Measurements from ENCODE around the gene TMEM126A. TPM values are rescaled to one million over a fixed set of nuclear protein-coding genes. Genes with fewer than 3 reads are reported as not detected.

The TMEM126A gene
- total RNA-seq, 1 donor from 2014 or later: 47.2 TPM

- no peaks in the 10 kb centered on the region for H3K4me1 ChIP-seq (ENCODE audit: insufficient read depth, low read length)
- no peaks in the 10 kb centered on the region for H3K79me2 ChIP-seq (ENCODE audit: insufficient read depth, low read length)
- Mint-ChIP-seq H3K4me1 (ENCODE audit: low read depth, unreplicated experiment) (peaks cover 5% of the 10 kb centered on the region), H3K27ac (ENCODE audit: unreplicated experiment) (no peak overlapping the region), H3K4me3 (ENCODE audit: unreplicated experiment) (no peak overlapping the region), H3K36me3 (ENCODE audit: low read depth, unreplicated experiment) (peaks cover 2% of the 10 kb centered on the region), H3K9me3 (ENCODE audit: unreplicated experiment) (no peaks in the 10 kb centered on the region), H3K27me3 (ENCODE audit: low read depth, unreplicated experiment) (no peaks in the 10 kb centered on the region)
- H3K9ac ChIP-seq (ENCODE audit: low read length): no peak overlapping the region
- no peak overlapping the region for H3K4me2 ChIP-seq (ENCODE audit: low read length)
- H3K9me3 ChIP-seq (ENCODE audit: insufficient read depth, low read depth, low read length): no peaks in the 10 kb centered on the region
- H3K4me3 ChIP-seq (ENCODE audit: insufficient read depth, low read depth, low read length): no peak overlapping the region
- no peak overlapping the region for H3K27ac ChIP-seq (ENCODE audit: low read depth, low read length)
- H3K36me3 ChIP-seq (ENCODE audit: insufficient read depth, low read length): no peaks in the 10 kb centered on the region
- no peaks in the 10 kb centered on the region for H3K27me3 ChIP-seq (ENCODE audit: insufficient read depth, low read length)
- no peak overlapping the region for H2AFZ ChIP-seq (ENCODE audit: low read depth, low read length)
- DNase-seq (ENCODE audit: low read depth): peak; percentile 85
- no peak for TF ChIP-seq EZH2 (IDR thresholded peaks at IDR 0.05; ENCODE audit: insufficient read depth, low read length)
- TF ChIP-seq, protein P1, sequence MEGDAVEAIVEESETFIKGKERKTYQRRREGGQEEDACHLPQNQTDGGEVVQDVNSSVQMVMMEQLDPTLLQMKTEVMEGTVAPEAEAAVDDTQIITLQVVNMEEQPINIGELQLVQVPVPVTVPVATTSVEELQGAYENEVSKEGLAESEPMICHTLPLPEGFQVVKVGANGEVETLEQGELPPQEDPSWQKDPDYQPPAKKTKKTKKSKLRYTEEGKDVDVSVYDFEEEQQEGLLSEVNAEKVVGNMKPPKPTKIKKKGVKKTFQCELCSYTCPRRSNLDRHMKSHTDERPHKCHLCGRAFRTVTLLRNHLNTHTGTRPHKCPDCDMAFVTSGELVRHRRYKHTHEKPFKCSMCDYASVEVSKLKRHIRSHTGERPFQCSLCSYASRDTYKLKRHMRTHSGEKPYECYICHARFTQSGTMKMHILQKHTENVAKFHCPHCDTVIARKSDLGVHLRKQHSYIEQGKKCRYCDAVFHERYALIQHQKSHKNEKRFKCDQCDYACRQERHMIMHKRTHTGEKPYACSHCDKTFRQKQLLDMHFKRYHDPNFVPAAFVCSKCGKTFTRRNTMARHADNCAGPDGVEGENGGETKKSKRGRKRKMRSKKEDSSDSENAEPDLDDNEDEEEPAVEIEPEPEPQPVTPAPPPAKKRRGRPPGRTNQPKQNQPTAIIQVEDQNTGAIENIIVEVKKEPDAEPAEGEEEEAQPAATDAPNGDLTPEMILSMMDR (IDR thresholded peaks at IDR 0.05; ENCODE audit: insufficient read depth, low read depth, low read length): no peak
- FAIRE-seq: peak; percentile 54
- no peaks in the 10 kb centered on the region for H4K20me1 ChIP-seq (ENCODE audit: insufficient read depth, low read length)
Measured at GRCh38 chr11:85705800-85706199, 58.0 kb downstream of the TMEM126A start.

Other genes starting within 250 kb of the TMEM126A start
- gene DLG2, start 20.6 kb upstream of the TMEM126A start, total RNA-seq: 1.8 and 2.8 TPM in 2 replicates
- 50.9 and 51.3 TPM in 2 replicates for gene TMEM126B, start 19.4 kb upstream of the TMEM126A start, total RNA-seq
- 28.6 and 31.0 TPM in 2 replicates for gene CREBZF, start 17.2 kb downstream of the TMEM126A start, total RNA-seq
- 0.26 and 0.30 TPM in 2 replicates for gene CCDC89, start 38.2 kb downstream of the TMEM126A start, total RNA-seq
- gene SYTL2, start 163.2 kb downstream of the TMEM126A start, total RNA-seq: 35.2 and 36.9 TPM in 2 replicates
- not detected in 2 replicates for gene CCDC83, start 207.4 kb downstream of the TMEM126A start, total RNA-seq

Data from astrocyte (in vitro differentiated cells and primary cell).